GM18861 (cell line): ENCODE data around the gene SUDS3.
"Not testable (repeated sequence)": the region's sequence is repeated elsewhere in the genome, so short reads cannot be mapped to it uniquely, and the experiment has no call there.

ENCODE experiments used
- ATAC-seq: cut with Tn5 transposase; IDR thresholded peaks from one replicate; pipeline ENCODE4 v1.9.1; 2021; ENCODE audit not compliant: unreplicated experiment

SUDS3 gene

DNA sequence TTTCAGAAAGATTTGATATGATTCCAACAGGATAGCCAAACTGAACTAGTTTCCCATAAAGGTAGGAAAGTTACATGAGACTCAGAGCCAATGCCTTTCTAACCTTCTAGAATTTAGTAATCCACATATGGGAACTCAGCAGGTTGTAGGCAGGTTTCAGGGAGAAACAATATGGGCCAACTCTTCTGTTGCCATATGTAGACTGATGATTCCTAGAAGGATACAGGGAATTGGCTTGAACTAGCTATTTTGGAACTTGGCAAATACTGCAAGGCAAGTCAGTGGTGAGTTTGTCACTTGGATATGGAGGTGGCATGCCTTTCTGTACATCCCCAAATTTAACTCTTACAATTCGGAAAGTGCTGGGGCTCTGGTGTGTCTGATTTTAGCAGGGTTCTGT, 15.5 kb downstream of the SUDS3 start:
- no peak for ATAC-seq

DNA sequence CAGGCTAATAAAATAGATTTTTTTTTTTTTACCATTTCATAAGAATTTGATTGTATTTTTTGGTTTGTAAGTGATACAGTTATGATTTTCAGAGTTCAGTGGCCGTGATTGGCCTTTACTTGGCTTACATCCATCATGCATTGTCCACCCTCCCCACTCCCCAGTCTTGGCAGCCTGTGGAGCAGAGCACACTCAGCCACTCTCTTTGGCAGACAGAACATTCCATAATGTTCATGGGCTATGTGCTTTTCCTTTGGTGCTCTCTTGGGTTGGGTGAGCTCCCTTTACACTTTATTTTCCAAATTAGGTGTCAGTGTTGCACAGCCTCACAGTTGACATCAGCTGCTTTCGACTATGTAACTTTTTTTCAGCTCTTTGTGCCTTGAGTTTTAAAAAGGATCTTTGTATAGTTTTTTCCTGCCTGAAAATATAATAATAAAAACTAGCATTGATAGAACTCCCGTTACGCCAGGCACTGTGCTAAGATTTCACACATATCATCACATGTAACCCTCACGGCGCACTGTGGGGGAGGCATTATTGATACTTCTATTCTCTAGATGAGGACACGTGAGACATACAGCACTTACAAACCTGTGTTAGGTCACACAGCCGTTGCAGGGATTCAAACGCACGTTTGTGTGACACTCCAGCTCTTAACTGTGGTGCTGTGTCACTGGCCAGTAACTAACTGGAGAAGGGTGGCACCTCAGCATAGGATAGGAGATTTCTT, 21.5 kb downstream of the SUDS3 start:
- no peak for ATAC-seq

DNA sequence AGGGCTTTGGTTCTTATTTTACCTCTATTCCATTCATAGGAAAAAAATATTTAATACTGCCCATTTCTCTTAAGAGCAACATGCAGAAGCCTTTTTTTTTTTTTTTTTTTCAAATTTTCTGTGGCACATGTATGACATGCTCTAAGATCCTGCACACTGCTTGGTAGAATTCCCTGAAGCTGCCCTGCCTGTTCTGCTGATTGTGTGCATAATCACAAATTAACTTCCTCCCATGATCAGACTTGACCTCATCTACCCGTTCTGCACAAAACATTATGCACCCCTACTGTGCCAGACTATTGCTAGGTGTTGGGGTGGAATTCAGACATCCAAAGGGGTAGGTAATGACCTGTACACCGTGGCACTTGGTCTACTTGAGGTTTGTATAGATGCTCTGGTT, 22.2 kb downstream of the SUDS3 start:
- ATAC-seq = no peak

DNA sequence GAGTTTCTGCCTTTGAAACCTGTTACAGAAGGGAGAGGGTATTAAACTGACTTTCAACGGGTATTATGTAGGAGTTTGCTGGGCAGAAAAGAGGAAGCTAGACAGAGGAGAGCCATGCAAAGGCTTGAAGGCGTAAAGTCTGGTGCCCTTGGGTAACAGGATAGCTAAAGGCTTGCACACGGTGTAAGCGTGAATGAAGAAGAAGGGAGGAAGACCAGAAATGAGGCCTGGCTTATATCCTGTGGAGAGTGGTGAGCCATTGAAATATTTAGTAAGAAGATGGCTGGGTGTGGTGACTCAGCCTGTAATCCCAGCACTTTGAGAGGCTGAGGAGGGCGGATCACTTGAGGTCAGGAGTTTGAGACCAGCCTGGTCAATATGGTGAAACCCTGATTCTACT, 22.6 kb downstream of the SUDS3 start:
- no peak for ATAC-seq

DNA sequence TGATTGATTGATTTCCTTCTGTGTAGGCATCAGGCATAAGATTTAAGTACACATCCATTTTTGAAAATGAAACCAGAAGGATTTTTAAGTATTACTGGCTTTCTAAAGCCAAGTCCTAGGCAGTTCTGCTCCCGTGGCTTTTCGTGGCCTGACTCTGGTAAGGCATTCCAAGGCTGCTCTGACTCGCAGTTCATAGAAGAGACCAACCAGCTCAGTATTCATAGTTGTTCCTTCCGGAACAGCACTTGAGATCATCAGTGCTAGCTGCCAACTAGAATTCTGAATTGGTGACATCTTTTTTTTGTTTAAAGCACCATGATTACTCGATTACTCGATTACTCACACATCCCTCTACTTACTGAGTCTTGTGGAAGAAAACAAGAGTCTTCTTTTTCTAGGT, 25.9 kb downstream of the SUDS3 start:
- ATAC-seq = no peak

DNA sequence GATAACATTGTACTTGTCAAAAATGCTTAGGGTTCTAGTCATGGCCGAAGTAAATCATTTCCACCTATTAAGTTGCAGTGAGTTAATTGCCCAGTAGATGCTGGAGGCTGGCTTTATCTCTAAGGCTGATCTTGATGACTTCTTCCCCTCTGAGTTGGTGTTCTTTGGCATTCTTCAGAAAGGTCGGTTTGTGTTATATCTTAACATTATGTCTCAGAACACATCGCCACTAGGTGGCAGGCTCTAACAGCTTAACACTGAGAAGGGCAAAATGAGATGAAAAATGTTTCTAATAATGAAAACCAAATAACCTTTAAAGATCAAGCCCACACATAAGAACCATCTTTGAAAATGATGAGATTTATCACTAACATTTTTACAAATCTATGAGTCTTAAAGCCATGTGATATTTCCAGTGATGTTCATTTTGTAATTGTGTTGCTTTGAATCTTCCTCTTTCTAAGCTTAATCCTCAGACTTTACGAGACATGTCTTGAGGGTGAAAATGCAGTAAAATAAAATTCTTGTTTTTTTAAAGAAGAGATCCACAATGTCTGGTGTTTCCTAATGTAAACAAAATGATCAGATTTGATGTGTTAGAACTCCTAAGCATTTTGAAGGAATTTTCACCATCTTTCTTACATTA, 28.6 kb downstream of the SUDS3 start:
- peak; percentile 52 for ATAC-seq

DNA sequence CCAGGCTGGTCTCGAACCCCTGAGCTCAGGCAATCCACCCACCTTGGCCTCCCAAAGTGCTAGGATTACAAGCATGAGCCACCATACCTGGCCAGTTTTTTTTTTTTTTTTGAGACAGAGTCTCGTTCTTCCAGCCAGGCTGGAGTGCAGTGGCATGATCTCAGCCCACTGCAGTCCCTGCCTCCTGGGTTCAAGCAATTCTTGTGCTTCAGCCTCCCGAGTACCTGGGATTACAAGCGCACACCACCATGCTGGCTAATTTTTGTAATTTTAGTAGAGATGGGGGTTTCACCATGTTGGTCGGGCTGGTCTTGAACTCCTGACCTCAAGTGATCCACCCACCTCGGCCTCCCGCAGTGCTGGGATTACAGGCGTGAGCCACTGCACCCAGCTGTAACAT, 31.9 kb downstream of the SUDS3 start:
- not testable (repeated sequence) for ATAC-seq

DNA sequence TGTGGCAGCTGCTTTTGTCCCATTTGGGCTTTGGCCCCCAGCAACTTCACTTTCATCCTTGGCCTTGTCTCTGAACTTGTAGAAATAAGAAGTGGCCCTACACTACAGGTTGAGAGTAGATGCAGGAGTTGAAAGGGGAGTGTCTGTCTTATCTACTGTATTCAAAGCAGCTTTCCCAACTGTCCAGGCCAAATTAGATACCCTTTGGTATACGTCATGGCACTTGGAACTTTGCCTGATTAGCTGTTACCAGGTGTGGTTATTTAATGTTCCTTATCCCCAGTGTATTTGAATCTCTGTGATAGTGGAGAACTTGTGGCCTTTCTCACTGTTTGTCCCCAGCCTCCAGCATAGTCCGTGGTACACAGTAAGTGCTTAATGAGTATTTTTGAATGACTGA, 33.5 kb downstream of the SUDS3 start:
- no peak for ATAC-seq

DNA sequence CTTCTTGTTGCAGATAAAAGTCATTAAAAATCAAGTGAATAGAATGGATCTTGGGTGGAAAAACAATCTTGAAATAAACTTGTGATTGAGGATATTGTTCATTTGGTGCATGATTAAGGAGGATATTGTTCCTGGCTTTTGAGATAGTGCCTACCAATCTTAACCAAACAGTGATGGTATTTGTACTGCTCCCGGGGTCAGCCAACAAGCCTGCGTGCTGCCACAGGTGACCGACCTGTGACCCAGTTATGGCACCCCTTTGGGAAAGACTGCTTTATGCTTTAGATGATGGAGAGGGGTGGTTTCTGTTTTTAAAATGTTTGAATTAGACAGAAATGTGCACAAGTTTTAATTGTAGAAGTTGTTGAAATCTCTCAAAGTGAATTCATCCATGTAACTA, 41.6 kb downstream of the SUDS3 start:
- ATAC-seq = no peak

DNA sequence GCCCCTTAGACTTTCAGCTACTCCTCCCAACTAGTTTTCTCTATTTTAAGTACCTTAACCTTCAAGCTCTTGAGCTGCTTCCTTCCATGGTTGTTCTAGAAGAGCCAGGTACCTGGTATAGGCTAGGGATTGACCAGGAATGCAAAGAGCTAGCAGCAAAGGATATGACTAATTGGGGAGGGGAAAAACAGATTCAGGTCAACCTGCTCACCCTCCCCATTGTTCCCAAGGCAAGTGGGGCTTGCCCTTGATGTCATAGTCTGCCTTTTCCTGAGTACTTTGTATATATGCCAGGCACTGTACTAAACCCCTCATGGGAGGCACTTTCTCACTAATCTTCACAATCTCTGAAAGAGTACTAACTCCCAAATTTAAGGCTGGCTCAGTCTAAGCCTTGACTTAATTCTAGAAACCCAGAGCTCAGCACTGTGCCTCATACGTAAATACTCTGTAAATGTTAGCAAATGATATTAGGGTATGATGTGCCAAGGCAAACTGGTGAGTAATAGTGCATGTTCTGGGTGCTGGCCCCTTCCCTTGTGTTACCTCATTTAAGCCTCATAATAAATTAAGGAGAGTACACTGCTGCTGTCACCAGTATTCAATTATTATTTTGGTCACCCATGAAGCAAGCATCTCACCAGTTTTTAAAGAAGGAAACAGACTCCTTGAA, 42.2 kb downstream of the SUDS3 start:
- ATAC-seq = no peak

DNA sequence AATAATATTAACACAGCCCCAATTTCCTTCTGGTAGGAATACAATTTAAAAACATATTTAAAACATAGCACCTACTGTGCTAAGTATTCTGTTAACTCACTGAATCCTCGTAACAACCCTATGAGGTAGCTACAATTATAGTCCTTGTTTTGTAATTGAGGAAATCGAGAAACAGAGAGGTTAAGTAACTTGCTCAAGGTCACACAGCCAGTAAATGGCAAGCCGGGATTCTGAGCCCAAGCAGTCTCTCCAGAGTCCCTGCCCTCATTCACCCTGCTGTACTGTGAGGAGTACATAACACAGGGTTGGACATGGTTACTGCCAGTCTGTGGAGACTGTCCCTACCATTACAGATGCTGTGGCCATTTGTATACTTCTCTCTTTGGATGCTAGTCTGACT, 44.3 kb downstream of the SUDS3 start:
- no peak for ATAC-seq

DNA sequence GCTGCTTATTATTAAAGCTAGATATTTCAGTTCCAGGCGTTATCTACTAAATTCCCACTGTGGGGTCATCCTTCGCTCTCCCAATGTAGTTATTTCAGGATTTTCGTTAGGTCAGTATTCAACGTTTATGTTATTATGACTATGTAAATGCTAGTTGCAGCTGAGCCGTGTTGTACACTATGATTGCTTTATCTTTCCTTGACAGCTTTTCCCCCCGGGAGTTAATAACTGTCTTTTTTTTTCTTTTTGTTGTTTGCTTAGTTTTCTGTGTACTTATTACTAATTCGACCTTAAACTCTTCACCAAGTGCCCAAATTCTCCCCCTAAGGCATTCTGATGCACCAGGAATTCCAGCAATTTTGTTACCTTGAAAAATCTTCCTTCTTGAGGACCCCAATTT, 48.5 kb downstream of the SUDS3 start:
- ATAC-seq = no peak

DNA sequence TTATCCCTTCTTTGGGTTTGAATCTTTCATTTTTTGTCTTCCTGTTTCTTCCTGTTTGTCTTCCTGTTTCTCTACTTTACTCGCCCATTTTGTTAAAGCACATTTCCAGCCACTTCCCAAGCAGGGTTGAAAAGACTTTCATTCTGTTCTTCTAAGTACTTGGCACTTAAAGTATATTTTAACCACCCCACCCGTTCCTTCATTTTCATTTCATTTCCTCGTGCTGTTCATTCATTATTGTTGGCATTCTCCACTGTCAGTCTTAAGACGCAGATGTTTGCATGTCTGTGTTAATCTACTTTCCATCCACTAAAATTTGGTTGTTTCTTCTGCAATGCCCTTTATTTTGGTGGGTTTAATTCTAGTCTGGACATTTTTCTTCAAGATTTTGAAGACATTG, 49.0 kb downstream of the SUDS3 start:
- no peak for ATAC-seq

DNA sequence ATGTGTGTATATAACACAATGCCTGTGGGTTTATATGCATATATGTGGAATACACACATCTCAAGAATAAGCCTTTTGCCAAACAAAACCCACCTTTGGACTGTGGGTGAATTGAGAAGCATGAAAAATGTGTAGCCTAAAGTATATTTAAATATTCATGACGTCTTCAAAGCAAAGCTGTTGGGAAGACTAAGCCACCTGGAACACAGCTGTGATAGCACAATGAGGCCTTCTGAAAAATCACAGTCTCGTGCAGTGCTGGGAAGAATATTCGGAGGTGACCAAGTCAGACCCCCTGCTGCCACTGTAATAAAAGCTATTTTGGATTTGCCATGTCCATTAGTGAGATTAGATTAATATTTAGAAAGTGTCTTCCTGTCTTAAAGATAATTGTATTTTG, 51.5 kb downstream of the SUDS3 start:
- no peak for ATAC-seq

DNA sequence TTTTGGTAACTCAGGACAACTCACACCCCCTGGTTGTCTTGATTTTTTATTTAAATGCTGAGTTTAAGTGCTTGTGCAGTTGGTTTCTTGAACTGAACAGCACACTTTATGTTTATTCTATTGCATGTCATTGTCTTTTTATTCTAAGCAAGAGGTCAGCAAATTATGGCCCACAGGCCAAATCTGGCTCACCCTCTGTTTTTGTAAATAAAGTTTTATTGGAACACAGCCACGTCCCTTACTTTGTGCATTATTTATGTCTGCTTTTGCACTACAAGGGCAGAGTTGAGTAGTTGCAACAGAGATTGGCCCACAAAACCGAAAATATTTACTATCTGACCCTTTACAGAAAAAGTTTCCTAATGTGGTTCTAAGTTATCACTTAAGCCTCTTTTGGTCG, 52.3 kb downstream of the SUDS3 start:
- no peak for ATAC-seq

DNA sequence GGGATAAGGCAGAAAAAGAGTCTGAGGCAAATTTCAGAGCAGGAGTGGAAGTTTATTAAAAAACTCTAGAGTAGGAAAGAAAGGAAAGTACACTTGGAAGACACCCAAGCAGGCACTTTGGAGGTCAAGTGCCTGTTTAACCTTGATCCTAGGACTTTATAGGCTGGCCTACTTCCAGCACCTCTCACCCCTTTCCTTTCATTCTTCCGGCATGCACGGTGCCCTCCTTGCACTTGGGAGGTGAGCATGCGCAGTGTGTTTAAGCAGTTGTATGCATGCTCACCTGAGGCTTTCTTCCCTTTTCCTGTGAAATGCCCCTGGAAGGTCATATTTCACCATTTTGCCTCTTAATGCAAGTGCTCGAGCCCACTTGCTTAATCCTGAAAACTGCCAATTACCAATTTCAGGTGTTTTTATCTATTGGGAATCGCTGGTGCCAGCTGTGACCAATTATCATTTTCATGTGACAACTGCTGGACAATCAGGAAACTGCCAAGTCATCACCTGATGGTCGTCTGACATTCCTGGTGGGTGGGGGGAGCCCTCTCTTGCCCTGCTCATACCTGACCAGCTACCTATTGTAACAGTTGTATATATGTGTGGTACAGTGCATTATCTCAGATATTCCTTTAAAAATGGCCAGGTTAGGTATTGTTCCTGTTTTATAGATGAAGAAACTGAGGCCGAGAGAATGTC, 53.5 kb downstream of the SUDS3 start:
- ATAC-seq = no peak

DNA sequence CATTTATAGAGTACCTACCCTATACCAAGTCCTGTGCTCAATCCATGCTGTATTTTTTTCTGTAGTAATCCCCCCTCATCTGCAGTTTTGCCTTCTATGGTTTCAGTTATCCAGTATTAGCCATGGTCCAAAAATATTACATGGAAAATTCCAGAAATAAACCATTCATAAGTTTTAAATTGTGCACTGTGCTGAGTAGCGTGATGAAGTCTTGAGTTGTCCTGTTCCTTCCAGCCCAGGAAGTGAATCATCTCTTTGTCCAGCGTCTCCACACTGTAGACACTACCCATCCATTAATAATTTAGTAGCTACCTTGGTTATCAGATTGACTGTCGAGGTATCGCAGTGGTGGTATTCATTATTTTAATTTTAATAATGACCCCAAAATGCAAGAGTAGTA, 54.2 kb downstream of the SUDS3 start:
- ATAC-seq = no peak

DNA sequence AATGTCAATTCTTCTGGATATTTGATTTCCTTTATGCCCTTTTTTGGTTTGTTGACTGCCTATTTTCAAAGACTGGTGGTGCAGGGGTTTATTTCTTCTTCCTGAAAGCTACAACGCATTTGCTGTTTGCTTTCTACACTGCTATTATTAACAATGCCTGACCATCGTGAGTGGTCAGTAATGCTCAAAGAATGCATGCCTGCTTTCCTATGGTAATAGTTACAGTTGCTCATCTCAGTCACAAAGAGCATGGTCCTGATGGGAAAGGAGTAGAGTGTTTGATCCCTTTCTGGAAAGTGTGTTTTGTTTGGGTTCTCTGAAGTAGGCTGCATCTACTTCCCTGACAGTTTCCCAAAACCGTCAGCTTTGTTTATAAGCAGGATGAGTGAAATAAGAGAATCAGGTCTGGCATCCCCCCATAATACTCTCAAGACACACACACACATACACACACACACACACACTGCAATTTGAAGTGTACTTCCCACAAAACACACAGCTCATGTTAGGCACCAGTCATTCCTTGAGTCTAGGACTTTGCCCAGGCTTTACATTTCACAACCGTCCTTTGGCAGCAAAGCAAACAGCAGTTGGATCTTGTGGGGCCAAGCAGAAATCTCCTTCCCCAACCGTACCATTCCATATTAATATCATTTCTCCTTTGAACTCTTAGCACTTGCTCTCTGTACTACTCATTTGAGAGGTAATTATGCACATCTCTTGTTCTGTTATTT, 56.6 kb downstream of the SUDS3 start:
- ATAC-seq = no peak

DNA sequence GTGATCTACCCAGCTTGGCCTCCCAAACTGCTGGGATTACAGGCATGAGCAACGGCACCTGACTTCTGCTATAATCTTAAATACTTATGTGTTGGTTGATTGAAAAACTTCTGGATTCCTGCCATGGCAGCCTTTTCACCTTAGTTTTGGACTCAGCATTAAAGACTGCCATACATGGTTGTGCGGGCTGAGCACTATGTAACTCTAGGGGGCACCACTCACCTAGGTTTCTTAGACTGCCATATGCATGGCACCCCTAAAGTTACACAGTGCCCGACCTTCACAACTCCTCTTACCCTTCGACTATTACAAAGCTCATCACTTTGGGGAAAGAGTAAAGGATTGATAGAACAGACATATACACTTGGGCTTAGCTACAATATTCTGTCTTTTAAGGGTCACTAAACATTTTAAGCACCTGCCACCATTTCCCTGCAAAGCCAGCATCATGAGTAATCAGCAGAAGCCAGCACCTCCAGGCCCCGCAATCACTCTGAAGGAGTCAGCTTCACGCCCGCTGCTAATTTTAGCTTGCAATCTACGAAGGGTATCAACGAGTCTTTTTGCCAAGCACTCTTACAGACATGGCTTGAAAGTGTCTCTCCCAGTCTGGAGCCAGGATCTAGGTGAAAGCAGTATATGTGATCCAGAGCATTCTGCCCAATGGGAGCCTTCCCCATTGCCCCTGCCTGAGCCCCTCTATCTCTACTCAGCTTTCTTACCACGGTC, 59.8 kb downstream of the SUDS3 start:
- ATAC-seq = no peak

DNA sequence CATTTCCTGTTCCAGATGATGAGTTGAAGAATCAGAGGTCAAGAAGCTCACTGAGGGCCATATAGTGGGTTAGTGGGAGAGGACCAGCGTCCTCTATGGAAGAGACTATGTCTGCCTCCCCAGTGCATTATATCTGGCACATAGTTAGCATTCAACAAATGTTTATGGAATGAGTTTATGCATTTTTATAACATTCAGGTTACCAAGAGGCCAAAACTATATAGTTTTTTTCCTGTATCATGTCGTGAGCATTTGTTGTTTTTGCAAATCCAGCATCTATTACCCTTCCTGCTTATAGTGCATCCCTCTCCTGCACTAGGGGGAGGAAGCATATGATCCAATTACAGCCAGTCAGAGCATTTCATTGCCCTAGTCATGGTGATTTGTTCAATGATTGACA, 60.6 kb downstream of the SUDS3 start:
- no peak for ATAC-seq

DNA sequence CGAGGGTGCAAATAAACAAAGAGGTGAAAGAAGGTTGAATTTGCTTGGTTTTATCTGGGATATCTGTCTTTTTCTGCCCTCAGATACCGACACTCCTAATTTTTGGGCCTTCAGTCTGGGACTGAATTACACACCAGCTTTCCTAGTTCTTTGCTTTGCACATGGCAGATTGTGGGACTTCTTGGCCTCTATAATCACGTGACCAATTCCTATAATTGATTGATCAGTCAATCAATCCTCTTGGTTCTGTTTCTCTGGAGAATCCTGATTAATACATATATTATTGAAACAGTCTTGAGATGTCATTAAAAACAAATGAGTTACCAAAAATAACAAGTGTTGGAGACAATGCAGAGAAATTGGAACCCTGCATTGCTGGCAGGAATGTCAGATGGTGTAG, 62.7 kb downstream of the SUDS3 start:
- ATAC-seq = no peak
